Right lobe of liver (tissue), 4 donors: Measurements from ENCODE around the gene TMX2.

Source experiments
- POLR2A ChIP-seq: fragments of 450-650 bp; IDR thresholded peaks from one replicate; pipeline ENCODE4 v1.6.1; 2017; ENCODE audit warnings: antibody characterized with exemption, mild to moderate bottlenecking
- TF ChIP-seq, protein P1 (sequence below), 4 donors: fragments of 200-600 bp in 3 of 4; fragments of 450-650 bp in 1 of 4; IDR thresholded peaks; one replicate each; pipeline versions ENCODE4 v1.5.1 to v1.8.0; 2016 to 2022; ENCODE audit warnings: antibody characterized with exemption in 4 of 4, mild to moderate bottlenecking in 2 of 4
- donor health status: DM: no; HTN: no; CAD: no.
- donor health status: DM: no; HTN: no; CAD: no.
- donor health status: DM: no; HTN: yes; CAD: no.

GRCh38 chr11:57786436-57786835 is 74.0 kb downstream of the TMX2 start:
- TF ChIP-seq, protein P1, sequence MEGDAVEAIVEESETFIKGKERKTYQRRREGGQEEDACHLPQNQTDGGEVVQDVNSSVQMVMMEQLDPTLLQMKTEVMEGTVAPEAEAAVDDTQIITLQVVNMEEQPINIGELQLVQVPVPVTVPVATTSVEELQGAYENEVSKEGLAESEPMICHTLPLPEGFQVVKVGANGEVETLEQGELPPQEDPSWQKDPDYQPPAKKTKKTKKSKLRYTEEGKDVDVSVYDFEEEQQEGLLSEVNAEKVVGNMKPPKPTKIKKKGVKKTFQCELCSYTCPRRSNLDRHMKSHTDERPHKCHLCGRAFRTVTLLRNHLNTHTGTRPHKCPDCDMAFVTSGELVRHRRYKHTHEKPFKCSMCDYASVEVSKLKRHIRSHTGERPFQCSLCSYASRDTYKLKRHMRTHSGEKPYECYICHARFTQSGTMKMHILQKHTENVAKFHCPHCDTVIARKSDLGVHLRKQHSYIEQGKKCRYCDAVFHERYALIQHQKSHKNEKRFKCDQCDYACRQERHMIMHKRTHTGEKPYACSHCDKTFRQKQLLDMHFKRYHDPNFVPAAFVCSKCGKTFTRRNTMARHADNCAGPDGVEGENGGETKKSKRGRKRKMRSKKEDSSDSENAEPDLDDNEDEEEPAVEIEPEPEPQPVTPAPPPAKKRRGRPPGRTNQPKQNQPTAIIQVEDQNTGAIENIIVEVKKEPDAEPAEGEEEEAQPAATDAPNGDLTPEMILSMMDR (IDR thresholded peaks at IDR 0.05), result no peak
- no peak for TF ChIP-seq POLR2A
